Activated CD4-positive, alpha-beta memory T cell treated with anti-CD3 and anti-CD28 coated beads for 36 hours (primary cell): ENCODE measurements around the gene CCDC40. TPM values are rescaled to one million over a fixed set of nuclear protein-coding genes. Genes with fewer than 3 reads are reported as not detected.

ENCODE experiments used
- CTCF ChIA-PET: fragments of 350-600 bp; sonication (Branson Sonifier 250); formaldehyde crosslinking; loops from one replicate; lab custom pipeline; 2021; ENCODE audit warnings: antibody characterized with exemption, inconsistent platforms; lab: Charles Lee
- POLR2A ChIA-PET: fragments of 350-600 bp; sonication (Branson Sonifier 250); formaldehyde crosslinking; loops from one replicate; lab custom pipeline; 2021; ENCODE audit warnings: antibody characterized with exemption; lab: Charles Lee
- DNase-seq: peaks from one replicate; pipeline ENCODE4 v3.0.0-alpha.2; 2020
- H3K27ac Mint-ChIP-seq: one replicate; pipeline ENCODE4 v1.8.0; 2021; ENCODE audit warnings: mixed read lengths
- H3K27me3 Mint-ChIP-seq: one replicate; pipeline ENCODE4 v1.8.0; 2021; ENCODE audit warnings: mixed read lengths
- H3K36me3 Mint-ChIP-seq: one replicate; pipeline ENCODE4 v1.8.0; 2021; ENCODE audit warnings: mixed read lengths
- H3K4me1 Mint-ChIP-seq: one replicate; pipeline ENCODE4 v1.8.0; 2021; ENCODE audit warnings: low read depth, mixed read lengths
- H3K4me3 Mint-ChIP-seq: one replicate; pipeline ENCODE4 v1.8.0; 2021; ENCODE audit warnings: mild to moderate bottlenecking, mixed read lengths
- H3K9me3 Mint-ChIP-seq: one replicate; pipeline ENCODE4 v1.8.0; 2021; ENCODE audit warnings: mixed read lengths
- intact Hi-C: fragments of 100-400 bp; cut with micrococcal nuclease; formaldehyde crosslinking; loops from one replicate; pipeline ENCODE4 v1.15.1; 2023
- total RNA-seq, 2 experiments: library from RNA; stranded (reverse); gene quantifications; one replicate each; pipeline ENCODE4 v1.2.3, GENCODE V29; 2021

The CCDC40 gene
- total RNA-seq, result under 1 TPM; 0.82 to 1.00 TPM

DNA sequence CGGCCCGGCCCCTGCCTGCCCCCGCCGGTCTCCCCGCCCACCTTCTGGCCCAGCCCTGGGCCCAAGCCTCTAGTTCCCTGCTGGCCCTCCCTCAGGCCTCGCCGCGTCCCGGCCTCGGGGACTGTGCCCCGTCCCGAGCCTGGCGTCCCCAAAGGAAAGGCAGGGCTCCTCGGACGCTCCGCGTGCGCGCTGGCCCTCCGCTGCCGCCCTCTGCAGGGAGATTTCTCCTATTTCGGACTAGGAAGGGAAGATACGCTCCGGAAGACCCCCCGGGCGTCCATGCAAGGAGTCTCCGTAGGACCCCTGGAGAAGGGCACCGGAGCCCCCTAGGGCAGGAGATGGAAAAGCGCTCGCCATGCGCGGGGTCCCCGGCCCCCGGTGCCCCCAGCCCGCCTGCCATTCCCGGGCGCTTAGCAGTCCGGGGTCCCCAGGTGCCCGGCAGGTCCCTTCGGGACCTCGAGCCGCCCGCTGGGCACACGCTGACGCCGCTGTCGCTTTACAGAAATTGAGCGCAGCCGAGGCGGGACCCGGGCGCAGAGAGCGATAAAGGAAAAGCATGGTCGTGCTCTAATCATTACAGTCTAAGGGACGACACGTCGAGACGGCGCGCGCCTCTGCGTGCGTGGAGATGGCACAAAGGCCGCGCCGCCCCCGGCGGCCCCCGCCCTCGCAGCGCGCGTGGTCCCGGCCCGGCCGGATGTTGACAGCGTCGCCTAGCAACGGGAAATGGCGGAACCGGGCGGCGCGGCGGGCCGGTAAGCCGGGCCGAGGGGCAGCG is at the start of gene CCDC40:
Gene CCDC40, plus strand, starts transcription at position 706 of the 778 bp plus-strand sequence. Its CDS starts 21 bp downstream, at position 727.
- intact Hi-C loops, result loop anchor here (5.0 kb wide), 1 partner anchor 39 kb away; no protein-coding TSS in a partner anchor
- ChIA-PET POLR2A (no interaction called here), CTCF (no interaction called here)
- peaks cover 8% of the 10 kb centered on the region for H3K4me1 Mint-ChIP-seq
- H3K9me3 Mint-ChIP-seq, result no peaks in the 10 kb centered on the region
- H3K36me3 Mint-ChIP-seq, result no peaks in the 10 kb centered on the region
- H3K27ac Mint-ChIP-seq, result no peak within 1 kb of the TSS
- peak; percentile 80 for DNase-seq
- peak within 1 kb of the TSS; percentile 80 for H3K4me3 Mint-ChIP-seq
- peaks cover 7% of the 10 kb centered on the region for H3K27me3 Mint-ChIP-seq

DNA sequence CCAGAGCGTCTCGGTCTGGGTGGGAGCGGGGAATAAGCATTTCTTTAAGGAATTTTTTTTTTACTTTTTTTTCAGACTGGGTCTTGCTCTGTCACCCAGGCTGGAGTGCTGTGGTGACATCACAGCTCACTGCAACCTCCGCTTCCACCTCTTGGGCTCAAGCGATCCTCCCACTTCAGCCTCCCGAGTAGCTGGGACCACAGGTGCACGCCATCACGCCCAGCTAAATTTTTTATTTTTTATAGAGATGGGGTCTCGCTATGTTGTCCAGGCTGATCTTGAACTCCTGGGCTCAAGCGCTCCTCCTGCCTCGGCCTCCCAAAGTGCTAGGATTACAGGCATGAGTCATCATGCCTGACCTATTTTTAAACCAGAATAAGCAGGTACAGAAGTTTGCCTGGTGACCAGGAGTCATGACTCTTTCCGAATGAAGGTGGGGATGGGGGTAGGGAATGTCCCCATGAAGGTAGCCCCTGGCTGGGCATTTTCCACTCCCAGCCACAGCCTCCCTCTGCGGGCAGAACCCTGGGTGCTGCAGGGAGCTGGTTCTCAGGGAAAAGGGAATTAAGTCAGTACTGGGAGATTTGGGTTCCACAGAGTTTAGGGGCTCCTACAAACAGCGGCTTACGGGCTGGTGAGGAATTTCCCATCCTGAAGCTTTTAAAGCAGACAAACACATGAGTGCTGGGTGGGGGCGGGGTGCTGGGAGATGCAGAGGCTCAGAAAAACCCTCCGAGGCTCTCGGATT is 49.1 kb upstream of the CCDC40 start:
- no peak overlapping the region for H3K27ac Mint-ChIP-seq

DNA sequence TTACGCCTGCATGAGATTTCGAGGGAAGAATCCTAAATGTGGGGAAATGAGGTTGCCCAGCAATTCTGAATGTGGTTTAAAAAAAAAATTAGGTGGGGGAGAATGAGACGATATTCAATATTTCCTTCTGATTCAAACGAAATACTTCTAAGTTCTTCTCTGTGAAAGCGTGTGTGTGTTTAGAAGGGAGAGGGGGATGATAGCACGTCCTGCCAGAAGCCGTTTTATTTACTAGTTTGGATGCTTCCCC is 48.6 kb upstream of the CCDC40 start:
- no peak for DNase-seq
- H3K4me1 Mint-ChIP-seq, result peaks cover 14% of the 10 kb centered on the region
- no peaks in the 10 kb centered on the region for H3K27me3 Mint-ChIP-seq
- intact Hi-C loops, result no loop called here
- H3K36me3 Mint-ChIP-seq, result no peaks in the 10 kb centered on the region
- no peaks in the 10 kb centered on the region for H3K9me3 Mint-ChIP-seq
- no peak overlapping the region for H3K27ac Mint-ChIP-seq
- ChIA-PET POLR2A (no interaction called here), CTCF (interaction anchor here (1.6 kb wide), 1 partner anchor 13 kb away, joined by 3 read pairs; no protein-coding TSS in a partner anchor)
- H3K4me3 Mint-ChIP-seq, result no peak overlapping the region

More for the DNA sequence above, 49.1 kb upstream of the CCDC40 start:
- intact Hi-C loops, result no loop called here
- POLR2A ChIA-PET, result no interaction called here
- CTCF ChIA-PET, result interaction anchor here (1.6 kb wide), 1 partner anchor 13 kb away, joined by 3 read pairs; no protein-coding TSS in a partner anchor
- Mint-ChIP-seq H3K9me3 (no peaks in the 10 kb centered on the region), H3K36me3 (no peaks in the 10 kb centered on the region), H3K4me1 (peaks cover 9% of the 10 kb centered on the region), H3K4me3 (no peak overlapping the region), H3K27me3 (no peaks in the 10 kb centered on the region)
- no peak for DNase-seq

DNA sequence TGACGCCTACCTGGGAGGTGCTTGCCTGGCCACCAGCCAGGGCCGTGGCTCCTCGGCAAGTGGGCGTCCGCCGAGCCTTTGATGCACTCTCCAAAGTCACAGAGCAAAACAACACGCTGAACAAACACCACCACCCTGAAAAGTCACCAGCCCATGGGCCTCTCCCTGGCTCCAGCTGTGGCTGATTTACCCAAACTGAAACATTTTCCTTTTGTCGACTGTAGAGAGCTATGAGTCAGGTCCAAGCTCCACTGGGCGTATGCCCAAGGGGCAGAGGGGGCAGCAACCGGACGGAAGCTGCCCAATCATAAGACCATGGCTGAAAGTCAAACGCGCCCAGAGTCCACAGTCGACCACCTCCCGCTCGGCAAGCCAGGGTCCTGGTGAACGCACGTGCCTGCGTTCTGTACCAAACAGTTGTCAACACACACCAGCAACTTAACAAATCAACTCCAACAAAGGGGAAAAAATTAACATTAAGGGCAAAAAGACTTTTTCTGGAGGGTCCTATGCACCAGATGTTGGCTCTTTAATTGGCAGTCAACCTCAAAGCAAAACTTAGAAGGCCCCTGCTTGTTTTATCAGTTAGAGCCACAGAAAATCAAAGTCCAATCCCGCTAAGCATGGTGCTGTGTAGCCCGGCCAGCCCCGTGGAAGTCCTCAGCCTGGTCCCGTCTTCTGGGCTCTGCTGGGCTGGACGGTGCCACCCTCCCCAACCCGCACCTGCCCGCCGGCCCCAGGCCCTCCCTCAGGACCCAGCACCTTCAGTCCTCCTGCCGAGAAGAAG is 48.1 kb upstream of the CCDC40 start:
- H3K4me3 Mint-ChIP-seq, result no peak overlapping the region
- no peaks in the 10 kb centered on the region for H3K9me3 Mint-ChIP-seq
- CTCF ChIA-PET, result interaction anchor here (1.6 kb wide), 1 partner anchor 14 kb away, joined by 3 read pairs; no protein-coding TSS in a partner anchor
- no peaks in the 10 kb centered on the region for H3K36me3 Mint-ChIP-seq
- POLR2A ChIA-PET, result no interaction called here
- H3K27ac Mint-ChIP-seq, result no peak overlapping the region
- peaks cover 16% of the 10 kb centered on the region for H3K4me1 Mint-ChIP-seq
- H3K27me3 Mint-ChIP-seq, result no peaks in the 10 kb centered on the region
- DNase-seq, result peak; percentile 43
- intact Hi-C loops, result no loop called here

DNA sequence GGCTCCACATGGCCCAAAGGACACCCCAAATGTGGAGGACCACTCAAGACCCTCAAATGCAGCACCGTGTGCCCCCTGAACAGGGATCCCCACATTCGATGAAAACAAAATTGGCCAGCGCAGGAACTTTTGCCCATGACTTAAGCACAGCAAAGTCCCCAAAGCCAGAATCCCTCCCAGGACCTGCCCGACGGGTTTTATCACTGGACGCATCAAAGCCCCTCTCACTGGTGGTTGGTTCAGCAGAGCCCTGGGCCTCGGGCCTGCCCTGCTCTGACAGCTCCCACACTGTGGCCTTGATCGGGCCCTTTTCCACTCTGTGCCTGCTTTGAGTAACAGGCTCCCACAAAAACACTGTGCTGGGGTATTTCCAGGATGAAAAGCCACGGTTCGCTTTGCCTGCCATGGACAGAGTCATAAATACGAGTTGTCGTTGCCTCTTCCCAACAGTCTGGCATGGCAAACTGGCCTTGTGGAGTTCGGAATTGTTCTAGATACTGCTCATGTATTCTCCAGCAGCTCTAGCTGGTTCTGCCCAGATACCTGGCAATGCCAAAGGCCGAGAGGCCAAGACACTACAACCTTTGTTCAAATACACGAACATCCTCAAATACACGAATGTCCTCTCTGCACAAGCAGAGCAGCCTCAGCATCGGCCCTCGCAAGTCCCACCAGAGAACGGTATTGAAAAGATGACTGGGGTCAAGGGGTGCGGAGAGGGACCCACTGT is 47.2 kb upstream of the CCDC40 start:
- no peak overlapping the region for H3K27ac Mint-ChIP-seq
- peaks cover 18% of the 10 kb centered on the region for H3K4me1 Mint-ChIP-seq
- no peak for DNase-seq
- no peaks in the 10 kb centered on the region for H3K27me3 Mint-ChIP-seq
- no peaks in the 10 kb centered on the region for H3K36me3 Mint-ChIP-seq
- POLR2A ChIA-PET, result no interaction called here
- CTCF ChIA-PET, result interaction anchor here (0.9 to 2.1 kb wide), 2 partner anchors 19 to 248 kb away, joined by 4 to 8 read pairs; no protein-coding TSS in a partner anchor
- H3K4me3 Mint-ChIP-seq, result no peak overlapping the region
- intact Hi-C loops, result no loop called here
- H3K9me3 Mint-ChIP-seq, result no peaks in the 10 kb centered on the region

DNA sequence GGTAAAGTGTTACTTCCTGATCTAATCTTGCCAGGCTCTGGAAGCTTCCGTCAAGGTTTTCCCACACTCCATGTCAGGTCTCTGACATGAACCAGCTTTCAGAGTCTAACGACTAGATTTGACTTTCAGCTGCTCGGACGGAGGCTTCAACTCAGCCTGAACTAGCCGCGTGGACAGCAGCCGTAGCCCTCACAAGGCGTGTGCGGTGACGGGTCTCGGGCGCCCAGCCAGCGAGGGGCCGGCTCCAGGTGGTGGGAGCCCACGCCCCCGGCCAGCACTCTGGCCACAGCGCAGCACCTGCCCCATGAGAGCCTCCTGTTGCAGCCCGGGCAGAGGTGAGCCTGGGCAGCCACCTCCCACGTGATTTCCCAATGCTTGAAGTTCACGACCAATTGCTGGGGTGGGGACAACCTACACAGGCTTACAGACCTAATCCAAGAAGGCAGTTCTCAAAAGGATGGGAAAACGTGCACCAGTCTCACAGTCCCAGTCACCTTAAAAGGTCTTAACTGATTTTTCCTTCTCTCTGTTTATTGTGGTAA is 46.3 kb upstream of the CCDC40 start:
- H3K9me3 Mint-ChIP-seq, result no peaks in the 10 kb centered on the region
- H3K4me3 Mint-ChIP-seq, result no peak overlapping the region
- H3K36me3 Mint-ChIP-seq, result no peaks in the 10 kb centered on the region
- no peak for DNase-seq
- POLR2A ChIA-PET, result no interaction called here
- CTCF ChIA-PET, result interaction anchor here (0.9 to 2.1 kb wide), 4 partner anchors 18 to 249 kb away, joined by 3 to 8 read pairs (median 4); no protein-coding TSS in a partner anchor
- no peaks in the 10 kb centered on the region for H3K27me3 Mint-ChIP-seq
- intact Hi-C loops, result loop anchor here (5.0 to 10.0 kb wide), 2 partner anchors 155 to 243 kb away; partner anchors contain the start of gene EIF4A3
- H3K27ac Mint-ChIP-seq, result peak overlapping the region; percentile 21
- H3K4me1 Mint-ChIP-seq, result peaks cover 18% of the 10 kb centered on the region

- ChIA-PET POLR2A (no interaction called here), CTCF (interaction anchor here (1.1 to 2.1 kb wide), 3 partner anchors 201 to 249 kb away, joined by 3 to 8 read pairs (median 4); no protein-coding TSS in a partner anchor)
- Mint-ChIP-seq H3K27ac (peak overlapping the region; percentile 21), H3K4me3 (no peak overlapping the region), H3K27me3 (no peaks in the 10 kb centered on the region), H3K4me1 (peaks cover 20% of the 10 kb centered on the region), H3K36me3 (no peaks in the 10 kb centered on the region), H3K9me3 (no peaks in the 10 kb centered on the region)
- no peak for DNase-seq
- intact Hi-C loops, result loop anchor here (1.0 to 10.0 kb wide), 3 partner anchors 147 to 243 kb away; partner anchors contain the start of gene EIF4A3
Measured at GRCh38 chr17:79990704-79991103, 45.7 kb upstream of the CCDC40 start.

DNA sequence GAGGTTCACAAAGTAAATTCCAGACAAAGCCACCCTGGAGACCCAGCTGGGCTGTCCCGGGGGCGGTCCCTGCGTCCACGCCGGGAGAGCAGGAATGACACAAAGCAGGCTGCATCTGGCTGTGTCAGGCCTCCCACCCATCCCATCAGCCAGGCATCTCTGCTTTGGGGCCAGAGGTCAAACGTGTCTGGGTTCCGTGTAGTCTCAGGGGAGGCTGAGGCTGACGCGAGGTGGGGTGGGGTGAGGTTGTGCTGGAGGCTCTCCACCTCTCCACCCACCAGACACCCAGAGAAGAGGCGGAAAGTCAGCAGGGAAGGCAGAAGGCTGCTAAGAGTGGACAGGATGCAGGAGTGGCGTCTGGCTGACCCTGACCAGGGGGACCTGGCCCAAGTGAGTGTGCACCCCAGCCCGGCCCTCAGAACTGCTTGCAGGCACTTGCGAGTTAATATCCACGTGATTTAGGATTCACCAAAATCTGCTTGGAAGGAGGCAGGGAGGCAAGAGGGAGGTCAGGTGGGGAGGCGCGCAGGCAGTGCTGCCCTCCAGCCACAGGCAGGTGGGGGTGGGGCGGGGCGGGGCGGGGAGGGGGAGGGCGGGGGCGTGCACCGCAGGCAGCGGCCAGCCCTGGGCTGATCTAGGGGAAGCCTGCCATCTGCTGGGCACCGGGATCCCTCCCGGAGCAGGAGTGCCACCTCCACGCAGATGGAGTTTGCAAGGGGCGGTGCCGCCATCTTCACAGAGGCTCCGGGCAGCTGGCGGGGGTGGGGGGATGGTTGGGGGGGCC is 45.1 kb upstream of the CCDC40 start:
- no peaks in the 10 kb centered on the region for H3K27me3 Mint-ChIP-seq
- DNase-seq, result peak; percentile 91
- POLR2A ChIA-PET, result interaction anchor here (0.8 to 1.1 kb wide), 2 partner anchors 150 to 246 kb away, joined by 3 read pairs; no protein-coding TSS in a partner anchor
- no peak overlapping the region for H3K27ac Mint-ChIP-seq
- no peaks in the 10 kb centered on the region for H3K36me3 Mint-ChIP-seq
- no peaks in the 10 kb centered on the region for H3K9me3 Mint-ChIP-seq
- peaks cover 26% of the 10 kb centered on the region for H3K4me1 Mint-ChIP-seq
- peak overlapping the region; percentile 71 for H3K4me3 Mint-ChIP-seq
- intact Hi-C loops, result loop anchor here (1.0 to 10.0 kb wide), 3 partner anchors 148 to 244 kb away; partner anchors contain the start of gene EIF4A3
- CTCF ChIA-PET, result interaction anchor here (0.6 to 2.1 kb wide), 11 partner anchors 13 to 250 kb away, joined by 3 to 8 read pairs (median 3); partner anchors contain the start of gene CBX8

DNA sequence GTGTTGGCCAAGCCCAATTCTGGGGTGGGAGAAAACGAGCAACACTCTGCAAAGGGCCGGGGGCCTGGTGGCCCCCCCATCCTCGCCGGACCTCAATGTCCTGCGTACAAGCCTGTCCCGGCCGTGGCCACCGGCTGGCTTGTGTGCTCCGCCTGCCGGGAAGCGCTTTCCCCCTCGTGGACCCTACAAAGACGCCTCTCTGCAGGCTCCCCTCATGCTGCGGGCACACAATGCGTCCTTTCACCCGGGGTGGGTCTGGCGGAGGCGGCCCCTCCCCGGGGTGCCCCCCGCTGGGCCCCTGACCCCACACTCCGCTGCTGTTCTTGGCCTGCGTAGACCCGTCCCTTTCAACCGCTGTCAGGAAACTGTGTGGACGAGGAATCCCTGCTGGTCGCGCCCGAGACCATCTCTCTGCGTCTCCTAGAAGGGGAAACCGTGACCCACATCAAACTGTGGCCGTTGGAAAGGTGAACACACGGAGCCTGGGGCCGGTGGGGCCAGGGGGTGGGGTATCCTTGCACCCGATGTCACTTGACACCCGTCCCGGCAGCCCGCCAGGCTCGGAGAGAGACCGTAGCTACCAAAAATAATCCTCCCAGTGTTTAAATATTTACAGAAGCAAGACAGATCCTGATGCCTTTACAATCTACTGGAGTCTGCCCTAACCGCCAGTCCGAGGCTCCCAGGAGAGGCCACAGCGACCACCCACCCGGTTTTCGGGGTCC is 44.4 kb upstream of the CCDC40 start:
- peak overlapping the region; percentile 47 for H3K27ac Mint-ChIP-seq
- H3K4me1 Mint-ChIP-seq, result peaks cover 33% of the 10 kb centered on the region
- POLR2A ChIA-PET, result interaction anchor here (0.8 to 1.1 kb wide), 2 partner anchors 151 to 246 kb away, joined by 3 read pairs; no protein-coding TSS in a partner anchor
- intact Hi-C loops, result loop anchor here (1.0 to 10.0 kb wide), 3 partner anchors 149 to 245 kb away; partner anchors contain the start of gene EIF4A3
- CTCF ChIA-PET, result interaction anchor here (0.6 to 4.3 kb wide), 9 partner anchors 12 to 251 kb away, joined by 3 to 24 read pairs (median 3); partner anchors contain the start of gene CBX8
- no peaks in the 10 kb centered on the region for H3K27me3 Mint-ChIP-seq
- DNase-seq, result no peak
- H3K4me3 Mint-ChIP-seq, result peak overlapping the region; percentile 71
- H3K36me3 Mint-ChIP-seq, result no peaks in the 10 kb centered on the region
- no peaks in the 10 kb centered on the region for H3K9me3 Mint-ChIP-seq
